Sigmoid colon (tissue), 4 donors: Measurements from ENCODE around the gene LHFPL2.

Experiments
- CTCF ChIP-seq, 4 experiments: fragments of 450-650 bp in 3 of 4; fragments of 200-600 bp in 1 of 4; IDR thresholded peaks; one replicate each; pipeline ENCODE4 v1.5.1; 2016 to 2019; ENCODE audit warnings: antibody characterized with exemption in 4 of 4, mild to moderate bottlenecking in 3 of 4, moderate library complexity in 2 of 4
- POLR2A ChIP-seq, 2 donors: fragments of 450-650 bp; IDR thresholded peaks; one replicate each; pipeline ENCODE4 v1.6.1; 2016; ENCODE audit warnings: antibody characterized with exemption in 2 of 2, mild to moderate bottlenecking in 2 of 2, moderate library complexity in 2 of 2
- POLR2AphosphoS5 ChIP-seq, 4 donors: sonication (generic); formaldehyde crosslinking; IDR thresholded peaks; one replicate each; pipeline ENCODE4 v1.6.1; 2017; ENCODE audit warnings: antibody characterized with exemption in 4 of 4

DNA sequence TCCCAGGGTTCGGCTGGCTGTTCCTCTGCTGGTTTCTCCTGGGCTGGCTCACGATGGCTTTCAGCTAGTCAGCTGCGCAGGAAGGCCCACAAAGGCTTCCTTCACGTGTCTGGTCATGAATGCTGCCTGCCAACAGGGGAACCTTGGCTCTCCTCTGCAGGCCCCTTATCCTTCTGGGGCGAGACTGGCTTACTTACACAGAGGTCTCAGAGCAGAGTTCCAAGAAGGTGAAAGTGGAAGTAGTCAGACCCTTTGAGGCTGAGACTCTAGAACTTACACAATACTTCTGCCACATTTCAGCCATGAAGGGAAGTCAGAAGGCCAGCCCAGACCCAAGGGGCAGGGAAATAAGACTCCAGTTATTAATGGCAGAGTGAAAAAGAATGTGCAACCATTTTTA is 99.5 kb downstream of the LHFPL2 start:
- no peak for TF ChIP-seq POLR2AphosphoS5 (IDR thresholded peaks at IDR 0.05)
- TF ChIP-seq CTCF (IDR thresholded peaks at IDR 0.05) = no peak
- no peak for TF ChIP-seq POLR2A (IDR thresholded peaks at IDR 0.05)
